ENCODE data around the gene RNF125. TPM values are rescaled to one million over a fixed set of nuclear protein-coding genes. Genes with fewer than 3 reads are reported as not detected.
"Not testable (repeated sequence)": the region's sequence is repeated elsewhere in the genome, so short reads cannot be mapped to it uniquely, and the experiment has no call there.

RNF125 gene
- total RNA-seq, 1 experiment from 2014 or later = 0.50 TPM

GRCh38 chr18:31998880-31999412 is 19.7 kb upstream of the RNF125 start:
- BruUV-seq (replicated peaks) = no TSS peak
- Mint-ChIP-seq H3K27me3 (ENCODE audit: unreplicated experiment) (peaks cover 18% of the 10 kb centered on the region), H3K4me1 (ENCODE audit: low read depth, unreplicated experiment) (no peaks in the 10 kb centered on the region), H3K4me3 (ENCODE audit: low read depth, unreplicated experiment) (no peak overlapping the region), H3K36me3 (ENCODE audit: insufficient read depth, unreplicated experiment) (no peaks in the 10 kb centered on the region), H3K27ac (ENCODE audit: unreplicated experiment) (no peak overlapping the region), H3K9me3 (ENCODE audit: low read depth, unreplicated experiment) (no peaks in the 10 kb centered on the region)
- no peak for DNase-seq
- intact Hi-C loops (cut with micrococcal nuclease; ENCODE audit: unreplicated experiment) = no loop called here
- TF ChIP-seq, protein P1, sequence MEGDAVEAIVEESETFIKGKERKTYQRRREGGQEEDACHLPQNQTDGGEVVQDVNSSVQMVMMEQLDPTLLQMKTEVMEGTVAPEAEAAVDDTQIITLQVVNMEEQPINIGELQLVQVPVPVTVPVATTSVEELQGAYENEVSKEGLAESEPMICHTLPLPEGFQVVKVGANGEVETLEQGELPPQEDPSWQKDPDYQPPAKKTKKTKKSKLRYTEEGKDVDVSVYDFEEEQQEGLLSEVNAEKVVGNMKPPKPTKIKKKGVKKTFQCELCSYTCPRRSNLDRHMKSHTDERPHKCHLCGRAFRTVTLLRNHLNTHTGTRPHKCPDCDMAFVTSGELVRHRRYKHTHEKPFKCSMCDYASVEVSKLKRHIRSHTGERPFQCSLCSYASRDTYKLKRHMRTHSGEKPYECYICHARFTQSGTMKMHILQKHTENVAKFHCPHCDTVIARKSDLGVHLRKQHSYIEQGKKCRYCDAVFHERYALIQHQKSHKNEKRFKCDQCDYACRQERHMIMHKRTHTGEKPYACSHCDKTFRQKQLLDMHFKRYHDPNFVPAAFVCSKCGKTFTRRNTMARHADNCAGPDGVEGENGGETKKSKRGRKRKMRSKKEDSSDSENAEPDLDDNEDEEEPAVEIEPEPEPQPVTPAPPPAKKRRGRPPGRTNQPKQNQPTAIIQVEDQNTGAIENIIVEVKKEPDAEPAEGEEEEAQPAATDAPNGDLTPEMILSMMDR (IDR thresholded peaks at IDR 0.05; ENCODE audit: unreplicated experiment) = no peak
- CTCF ChIA-PET = no interaction called here

- DNase-seq; H3K9me3 Mint-ChIP-seq (ENCODE audit: low read depth, unreplicated experiment); H3K4me1 Mint-ChIP-seq (ENCODE audit: low read depth, unreplicated experiment); intact Hi-C loops (cut with micrococcal nuclease; ENCODE audit: unreplicated experiment); H3K27ac Mint-ChIP-seq (ENCODE audit: unreplicated experiment); BruUV-seq (replicated peaks); H3K4me3 Mint-ChIP-seq (ENCODE audit: low read depth, unreplicated experiment); H3K36me3 Mint-ChIP-seq (ENCODE audit: insufficient read depth, unreplicated experiment); CTCF ChIA-PET: not testable (repeated sequence)
- peaks cover 18% of the 10 kb centered on the region for H3K27me3 Mint-ChIP-seq (ENCODE audit: unreplicated experiment)
These were observed 17.5 kb upstream of the RNF125 start for GRCh38 chr18:32001141-32001540.

GRCh38 chr18:32003822-32004221 is 14.8 kb upstream of the RNF125 start:
- BruUV-seq (replicated peaks); H3K4me3 Mint-ChIP-seq (ENCODE audit: low read depth, unreplicated experiment); H3K27ac Mint-ChIP-seq (ENCODE audit: unreplicated experiment); H3K36me3 Mint-ChIP-seq (ENCODE audit: insufficient read depth, unreplicated experiment); DNase-seq; intact Hi-C loops (cut with micrococcal nuclease; ENCODE audit: unreplicated experiment); CTCF ChIA-PET; H3K9me3 Mint-ChIP-seq (ENCODE audit: low read depth, unreplicated experiment); H3K4me1 Mint-ChIP-seq (ENCODE audit: low read depth, unreplicated experiment): not testable (repeated sequence)
- H3K27me3 Mint-ChIP-seq (ENCODE audit: unreplicated experiment) = peaks cover 18% of the 10 kb centered on the region

- no peaks in the 10 kb centered on the region for H3K9me3 Mint-ChIP-seq (ENCODE audit: low read depth, unreplicated experiment)
- CTCF ChIA-PET = no interaction called here
- no peaks in the 10 kb centered on the region for H3K36me3 Mint-ChIP-seq (ENCODE audit: insufficient read depth, unreplicated experiment)
- H3K4me3 Mint-ChIP-seq (ENCODE audit: low read depth, unreplicated experiment) = no peak overlapping the region
- peaks cover 7% of the 10 kb centered on the region for H3K27me3 Mint-ChIP-seq (ENCODE audit: unreplicated experiment)
- no peak overlapping the region for H3K27ac Mint-ChIP-seq (ENCODE audit: unreplicated experiment)
- H3K4me1 Mint-ChIP-seq (ENCODE audit: low read depth, unreplicated experiment) = peaks cover 8% of the 10 kb centered on the region
- TF ChIP-seq, protein P1 (IDR thresholded peaks at IDR 0.05; ENCODE audit: unreplicated experiment) = no peak
- BruUV-seq (replicated peaks) = no TSS peak
- peak; percentile 19 for DNase-seq
- intact Hi-C loops (cut with micrococcal nuclease; ENCODE audit: unreplicated experiment) = no loop called here
These were observed 8.4 kb upstream of the RNF125 start for GRCh38 chr18:32010124-32010721.

- Mint-ChIP-seq H3K4me3 (ENCODE audit: low read depth, unreplicated experiment) (no peak overlapping the region), H3K9me3 (ENCODE audit: low read depth, unreplicated experiment) (no peaks in the 10 kb centered on the region), H3K4me1 (ENCODE audit: low read depth, unreplicated experiment) (peaks cover 8% of the 10 kb centered on the region), H3K27me3 (ENCODE audit: unreplicated experiment) (peaks cover 16% of the 10 kb centered on the region), H3K36me3 (ENCODE audit: insufficient read depth, unreplicated experiment) (no peaks in the 10 kb centered on the region), H3K27ac (ENCODE audit: unreplicated experiment) (no peak overlapping the region)
- DNase-seq = no peak
- CTCF ChIA-PET = no interaction called here
- TF ChIP-seq, protein P1 (IDR thresholded peaks at IDR 0.05; ENCODE audit: unreplicated experiment) = no peak
- intact Hi-C loops (cut with micrococcal nuclease; ENCODE audit: unreplicated experiment) = no loop called here
- BruUV-seq (replicated peaks) = no TSS peak
These were observed 7.4 kb upstream of the RNF125 start for GRCh38 chr18:32011193-32011592.

All from Calu3 (cell line).